Measurements from ENCODE around the gene ADIRF. TPM values are rescaled to one million over a fixed set of nuclear protein-coding genes. Genes with fewer than 3 reads are reported as not detected.

The ADIRF gene
- total and polyA plus RNA-seq, 9 of the 15 experiments (the other 6 are each of a cell fraction or from before 2014, with no cell fraction given) = 0.08 TPM; not detected in 8

DNA sequence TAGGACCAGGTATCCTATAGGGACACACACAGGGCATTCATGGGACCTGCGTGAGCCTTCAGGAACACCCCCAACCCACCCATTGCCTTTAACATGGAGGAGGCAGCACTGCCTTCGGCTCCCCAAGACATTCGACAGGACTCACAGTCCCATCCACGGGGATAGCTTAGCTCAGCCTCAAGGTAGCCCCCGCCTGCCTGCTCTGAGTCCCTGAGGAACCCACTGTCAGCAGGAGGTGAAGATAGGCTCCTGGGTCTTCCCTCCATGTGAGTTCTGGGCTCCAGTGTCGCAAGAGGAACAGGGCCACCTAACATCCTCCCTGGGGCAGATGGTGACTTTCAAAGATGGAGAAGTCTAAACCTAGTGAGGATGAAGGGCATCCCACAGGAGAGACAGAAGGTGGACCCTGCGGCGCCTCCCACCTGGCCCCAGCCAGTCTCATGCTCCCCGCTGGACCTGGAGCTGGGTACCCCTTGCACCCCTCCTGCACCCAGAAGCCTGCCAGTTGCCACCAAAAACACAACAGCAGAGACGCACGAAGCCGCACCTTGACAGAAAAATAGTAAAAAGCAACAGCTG lies 4.9 kb upstream of the ADIRF start:
- TF ChIP-seq ZNF449 (CRISPR knock-in tag; IDR thresholded peaks at IDR 0.05) = no peak
- TF ChIP-seq MIER1 (IDR thresholded peaks at IDR 0.05; ENCODE audit: low read depth) = no peak
- TF ChIP-seq TAF7 (tag; IDR thresholded peaks at IDR 0.05) = no peak
- no peak for TF ChIP-seq ZNF347 (CRISPR knock-in tag; IDR thresholded peaks at IDR 0.05; ENCODE audit: low read depth)
- TF ChIP-seq ZNF511 (CRISPR knock-in tag; IDR thresholded peaks at IDR 0.05) = no peak
- TF ChIP-seq, protein P1, sequence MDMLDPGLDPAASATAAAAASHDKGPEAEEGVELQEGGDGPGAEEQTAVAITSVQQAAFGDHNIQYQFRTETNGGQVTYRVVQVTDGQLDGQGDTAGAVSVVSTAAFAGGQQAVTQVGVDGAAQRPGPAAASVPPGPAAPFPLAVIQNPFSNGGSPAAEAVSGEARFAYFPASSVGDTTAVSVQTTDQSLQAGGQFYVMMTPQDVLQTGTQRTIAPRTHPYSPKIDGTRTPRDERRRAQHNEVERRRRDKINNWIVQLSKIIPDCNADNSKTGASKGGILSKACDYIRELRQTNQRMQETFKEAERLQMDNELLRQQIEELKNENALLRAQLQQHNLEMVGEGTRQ (CRISPR knock-in tag; IDR thresholded peaks at IDR 0.05) = no peak
- TF ChIP-seq, protein P2, sequence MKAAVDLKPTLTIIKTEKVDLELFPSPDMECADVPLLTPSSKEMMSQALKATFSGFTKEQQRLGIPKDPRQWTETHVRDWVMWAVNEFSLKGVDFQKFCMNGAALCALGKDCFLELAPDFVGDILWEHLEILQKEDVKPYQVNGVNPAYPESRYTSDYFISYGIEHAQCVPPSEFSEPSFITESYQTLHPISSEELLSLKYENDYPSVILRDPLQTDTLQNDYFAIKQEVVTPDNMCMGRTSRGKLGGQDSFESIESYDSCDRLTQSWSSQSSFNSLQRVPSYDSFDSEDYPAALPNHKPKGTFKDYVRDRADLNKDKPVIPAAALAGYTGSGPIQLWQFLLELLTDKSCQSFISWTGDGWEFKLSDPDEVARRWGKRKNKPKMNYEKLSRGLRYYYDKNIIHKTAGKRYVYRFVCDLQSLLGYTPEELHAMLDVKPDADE (conservative IDR thresholded peaks at IDR 0.05; ENCODE audit: control insufficient read depth, low read depth, low read length) = no peak
- TF ChIP-seq, protein P3, sequence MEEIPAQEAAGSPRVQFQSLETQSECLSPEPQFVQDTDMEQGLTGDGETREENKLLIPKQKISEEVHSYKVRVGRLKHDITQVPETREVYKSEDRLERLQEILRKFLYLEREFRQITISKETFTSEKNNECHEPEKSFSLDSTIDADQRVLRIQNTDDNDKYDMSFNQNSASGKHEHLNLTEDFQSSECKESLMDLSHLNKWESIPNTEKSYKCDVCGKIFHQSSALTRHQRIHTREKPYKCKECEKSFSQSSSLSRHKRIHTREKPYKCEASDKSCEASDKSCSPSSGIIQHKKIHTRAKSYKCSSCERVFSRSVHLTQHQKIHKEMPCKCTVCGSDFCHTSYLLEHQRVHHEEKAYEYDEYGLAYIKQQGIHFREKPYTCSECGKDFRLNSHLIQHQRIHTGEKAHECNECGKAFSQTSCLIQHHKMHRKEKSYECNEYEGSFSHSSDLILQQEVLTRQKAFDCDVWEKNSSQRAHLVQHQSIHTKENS (CRISPR knock-in tag; IDR thresholded peaks at IDR 0.05) = no peak
- TF ChIP-seq KDM4B (IDR thresholded peaks at IDR 0.05; ENCODE audit: borderline replicate concordance in 2 of 2, low read depth in 1 of 2) = no peak
- DNase-seq (ENCODE audit: extremely low read depth in 1 of 4, low spot score in 3 of 4) (no peak), ATAC-seq (no peak), FAIRE-seq (no peak)
- H4K20me1 ChIP-seq (replicated peaks; ENCODE audit: control insufficient read depth, insufficient read depth, low read length) = no peaks in the 10 kb centered on the region
- CTCF ChIA-PET (ENCODE audit: low intra/inter-chr PET ratio) = no interaction called here
- H3K79me2 ChIP-seq (ENCODE audit: control insufficient read depth, insufficient read depth, low read length) = peaks cover 17% of the 10 kb centered on the region; the same call in 2 of the 3 replicates
- no peaks in the 10 kb centered on the region for H3K9me3 ChIP-seq (replicated peaks; ENCODE audit: control insufficient read depth, insufficient read depth, low read depth, low read length)
- WGBS (ENCODE audit: insufficient coverage, low coverage, missing lambda C conversion rate) = 67% methylated on average over 12 of the region's 12 CpGs
- H2AFZ ChIP-seq (ENCODE audit: low read depth, low read length) = no peak overlapping the region
- no peak overlapping the region for H3K27ac ChIP-seq (ENCODE audit: extremely low read depth, low read depth, low read length)
- POLR2A ChIA-PET = no interaction called here
- no peak overlapping the region for H3K4me3 ChIP-seq
- BruUV-seq (replicated peaks) = no TSS peak
- H3K36me3 ChIP-seq (ENCODE audit: control insufficient read depth, insufficient read depth, low read length) = peaks cover 4% of the 10 kb centered on the region; the same call in 2 of the 3 replicates
- no peak overlapping the region for H3K9ac ChIP-seq (ENCODE audit: insufficient read depth in 1 of 2, low read depth in 2 of 2, low read length in 2 of 2)
- no peaks in the 10 kb centered on the region for H3K9me1 ChIP-seq (ENCODE audit: control insufficient read depth, insufficient read depth, low read length)
- H3K4me2 ChIP-seq (ENCODE audit: insufficient read depth, low read length) = no peak overlapping the region
- in situ Hi-C loops (cut with MboI) = no loop called here
- H3K4me1 ChIP-seq (replicated peaks in 1 of 2; ENCODE audit: control insufficient read depth in 2 of 2, insufficient read depth in 2 of 2, low read length in 2 of 2) = peaks cover 32 to 63% of the 10 kb centered on the region in 2 experiments; a peak in 4 of 5 replicates
- H3K27me3 ChIP-seq (ENCODE audit: control insufficient read depth in 2 of 2, insufficient read depth in 2 of 2, low read length in 2 of 2) = no peaks in the 10 kb centered on the region
- intact Hi-C loops (cut with micrococcal nuclease) = no loop called here

All from K562 (cell line).